Measurements from ENCODE around the gene KCP.

The KCP gene

DNA sequence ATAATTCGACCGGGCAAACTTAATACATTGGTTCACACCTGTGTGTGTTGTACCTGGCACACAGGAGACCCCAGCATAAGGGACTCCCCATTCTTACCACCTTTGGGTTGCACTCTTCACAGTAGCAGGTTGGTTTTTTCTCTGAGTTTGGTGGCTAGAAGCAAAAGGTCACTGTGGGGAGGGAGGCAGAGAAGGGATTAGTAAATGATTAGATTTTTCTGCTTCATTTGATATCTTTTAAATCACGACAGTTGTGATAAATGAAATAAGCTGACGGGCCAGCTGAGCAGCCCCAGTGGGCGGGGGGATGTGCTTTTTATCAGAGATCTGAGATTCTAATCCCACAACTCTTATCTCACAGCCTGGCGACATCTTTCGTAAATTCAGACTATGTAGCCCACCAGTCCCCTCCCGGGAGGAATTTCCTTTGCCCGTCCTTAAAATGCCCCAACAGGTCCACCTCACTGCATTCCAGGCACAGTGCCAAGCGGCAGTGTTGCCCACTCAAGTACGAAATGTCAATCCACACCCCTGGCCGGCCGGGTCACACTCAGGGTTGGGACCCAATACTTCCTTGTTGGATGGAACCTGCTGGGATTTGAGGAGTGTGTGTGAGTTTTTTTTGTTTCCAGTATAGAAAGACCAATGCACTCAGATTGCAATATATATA, 10.5 kb upstream of the KCP start:
- no peaks in the 10 kb centered on the region for H3K36me3 ChIP-seq (ENCODE audit: control insufficient read depth, insufficient read depth, low read length)
- H3K4me1 ChIP-seq (ENCODE audit: control insufficient read depth, insufficient read depth, low read length) = peaks cover 15% of the 10 kb centered on the region
- no peak overlapping the region for H3K4me3 ChIP-seq (ENCODE audit: insufficient read depth, low read depth, low read length)
- no peak overlapping the region for H3K27ac ChIP-seq (ENCODE audit: insufficient read depth, low read depth, low read length, poor library complexity, severe bottlenecking)
- no peaks in the 10 kb centered on the region for H3K9me3 ChIP-seq (ENCODE audit: control insufficient read depth, low read length)
- H3K27me3 ChIP-seq (ENCODE audit: control insufficient read depth, insufficient read depth, low read length, poor library complexity, severe bottlenecking) = peaks cover 8% of the 10 kb centered on the region
- 85% methylated on average over 13 of the region's 13 CpGs for WGBS, 2 experiments

DNA sequence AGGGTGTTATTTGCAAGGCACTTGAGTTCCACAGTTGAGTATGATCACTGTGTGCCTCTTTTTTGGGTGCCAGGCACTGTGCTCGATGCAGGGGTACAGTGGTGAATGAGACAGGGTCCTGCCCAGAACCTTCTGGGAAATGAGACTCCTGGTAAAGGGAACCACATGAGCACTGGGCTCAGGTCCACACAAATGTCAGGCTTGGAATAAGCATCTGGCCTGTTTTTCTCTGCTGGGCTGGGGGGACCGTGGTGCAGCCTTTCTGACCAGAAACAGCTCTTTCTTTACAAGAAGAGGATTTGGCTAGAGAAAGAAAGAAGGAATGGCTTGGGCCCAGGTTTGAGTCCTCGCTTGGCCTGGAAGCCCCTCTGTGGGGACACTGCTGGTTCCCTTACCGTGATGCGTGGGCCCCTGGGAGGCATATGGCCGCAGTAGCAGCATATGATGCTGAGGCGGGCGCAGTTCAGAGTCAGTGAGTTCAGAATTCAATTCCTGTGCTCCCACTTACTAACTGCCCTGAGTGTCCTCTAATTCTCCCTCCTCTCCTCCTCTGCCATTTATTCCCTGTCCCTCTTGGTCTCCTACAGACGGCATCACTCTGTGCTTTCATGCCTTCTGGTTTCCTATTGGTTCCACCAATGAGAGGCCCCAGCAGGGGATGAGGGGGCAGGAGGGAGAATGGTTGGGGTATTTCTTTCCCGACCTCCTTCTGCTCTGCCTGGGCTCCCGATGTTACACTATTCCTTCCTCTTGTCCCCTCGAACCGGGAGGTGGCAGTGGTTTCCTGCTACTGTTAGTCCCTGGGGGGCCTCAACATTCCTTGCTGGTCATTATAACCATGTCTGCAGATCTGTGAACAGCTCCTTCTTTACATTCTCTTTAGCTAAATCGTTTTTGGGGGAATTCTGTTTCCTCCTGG, 9.6 kb upstream of the KCP start:
- H3K9me3 ChIP-seq (ENCODE audit: control insufficient read depth, low read length) = no peaks in the 10 kb centered on the region
- no peaks in the 10 kb centered on the region for H3K36me3 ChIP-seq (ENCODE audit: control insufficient read depth, insufficient read depth, low read length)
- peaks cover 15% of the 10 kb centered on the region for H3K4me1 ChIP-seq (ENCODE audit: control insufficient read depth, insufficient read depth, low read length)
- peaks cover 17% of the 10 kb centered on the region for H3K27me3 ChIP-seq (ENCODE audit: control insufficient read depth, insufficient read depth, low read length, poor library complexity, severe bottlenecking)
- WGBS, 2 experiments = 53 to 56% methylated on average over 14 of the region's 14 CpGs
- H3K4me3 ChIP-seq (ENCODE audit: insufficient read depth, low read depth, low read length) = no peak overlapping the region
- no peak overlapping the region for H3K27ac ChIP-seq (ENCODE audit: insufficient read depth, low read depth, low read length, poor library complexity, severe bottlenecking)

DNA sequence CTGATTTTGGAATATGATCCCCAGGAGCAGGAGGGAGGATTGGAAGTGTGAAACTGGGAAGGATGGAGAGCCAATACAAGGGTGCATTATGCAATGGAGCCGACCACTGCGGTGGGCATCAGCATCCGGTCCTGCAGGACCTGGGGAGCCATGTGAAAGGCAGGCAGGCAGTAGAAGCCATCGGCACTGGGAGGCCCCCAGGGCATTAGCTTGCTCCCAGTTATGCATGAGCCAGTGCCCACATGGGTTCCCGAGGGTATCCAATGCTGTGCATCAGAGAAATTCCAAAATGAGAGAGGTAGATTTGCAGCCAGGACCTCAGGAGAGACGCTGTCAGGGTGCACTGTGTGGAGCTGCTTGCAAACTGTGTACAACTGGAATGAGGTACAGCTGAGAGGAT, 8.7 kb upstream of the KCP start:
- H3K4me1 ChIP-seq (ENCODE audit: control insufficient read depth, insufficient read depth, low read length) = peaks cover 15% of the 10 kb centered on the region
- WGBS, 2 experiments = 92 to 93% methylated on average over 6 of the region's 6 CpGs
- H3K27ac ChIP-seq (ENCODE audit: insufficient read depth, low read depth, low read length, poor library complexity, severe bottlenecking) = no peak overlapping the region
- H3K27me3 ChIP-seq (ENCODE audit: control insufficient read depth, insufficient read depth, low read length, poor library complexity, severe bottlenecking) = peaks cover 25% of the 10 kb centered on the region
- no peaks in the 10 kb centered on the region for H3K36me3 ChIP-seq (ENCODE audit: control insufficient read depth, insufficient read depth, low read length)
- no peak overlapping the region for H3K4me3 ChIP-seq (ENCODE audit: insufficient read depth, low read depth, low read length)
- no peaks in the 10 kb centered on the region for H3K9me3 ChIP-seq (ENCODE audit: control insufficient read depth, low read length)

DNA sequence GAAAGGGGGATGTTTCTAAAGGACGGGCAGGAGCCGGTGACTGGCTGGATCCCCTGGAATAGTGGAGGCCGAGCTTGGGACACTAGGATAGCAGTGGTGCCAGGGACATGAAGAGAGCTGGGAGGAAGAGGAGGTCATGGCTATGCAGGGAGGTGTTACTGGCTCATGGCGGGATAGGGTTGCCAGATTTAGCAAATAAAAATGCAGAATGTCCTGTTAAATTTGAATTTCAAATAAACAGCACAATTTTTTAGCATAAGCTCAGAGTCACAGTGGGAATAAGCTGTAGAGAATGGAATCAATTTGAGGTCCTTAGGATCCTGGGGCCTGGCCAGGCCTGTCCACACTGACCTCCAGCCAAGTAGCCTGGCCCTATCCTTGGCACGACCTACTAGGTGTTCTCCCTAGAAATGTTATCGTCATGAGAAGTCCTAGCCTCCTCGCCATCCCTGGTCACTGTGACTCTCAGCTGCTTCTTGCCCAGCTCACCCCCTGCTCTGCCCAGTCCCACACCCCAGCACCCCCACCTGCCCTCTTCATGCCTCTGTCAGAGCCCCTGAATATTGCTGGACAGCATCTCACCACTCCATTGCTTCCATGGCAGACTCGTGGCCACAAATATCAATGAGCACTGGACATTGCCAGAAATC, 7.6 kb upstream of the KCP start:
- Histone ChIP-seq H3K36me3 (ENCODE audit: control insufficient read depth, insufficient read depth, low read length) (no peaks in the 10 kb centered on the region), H3K27ac (ENCODE audit: insufficient read depth, low read depth, low read length, poor library complexity, severe bottlenecking) (no peak overlapping the region), H3K27me3 (ENCODE audit: control insufficient read depth, insufficient read depth, low read length, poor library complexity, severe bottlenecking) (peaks cover 31% of the 10 kb centered on the region), H3K4me3 (ENCODE audit: insufficient read depth, low read depth, low read length) (no peak overlapping the region), H3K9me3 (ENCODE audit: control insufficient read depth, low read length) (no peaks in the 10 kb centered on the region), H3K4me1 (ENCODE audit: control insufficient read depth, insufficient read depth, low read length) (peaks cover 15% of the 10 kb centered on the region)
- WGBS, 2 experiments = 91 to 95% methylated on average over 8 of the region's 8 CpGs

DNA sequence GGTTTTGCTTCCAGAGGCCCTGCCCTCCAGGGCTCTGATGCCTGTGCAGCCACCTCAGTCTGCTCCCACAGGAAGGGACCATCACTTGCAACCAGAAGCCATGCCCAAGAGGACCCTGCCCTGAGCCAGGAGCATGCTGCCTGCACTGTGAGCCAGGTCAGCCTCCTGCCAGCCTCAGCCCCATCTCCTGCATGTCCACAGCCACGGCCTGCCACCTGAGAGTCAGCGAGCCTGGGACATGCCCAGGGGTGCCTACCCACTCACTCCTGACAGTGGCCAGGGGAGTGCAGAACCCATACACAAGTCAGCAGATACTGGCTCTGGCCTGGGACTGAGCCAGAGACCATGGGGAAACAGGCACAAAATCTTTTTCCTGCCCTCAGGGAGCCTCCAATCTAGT, 6.6 kb upstream of the KCP start:
- Histone ChIP-seq H3K36me3 (ENCODE audit: control insufficient read depth, insufficient read depth, low read length) (no peaks in the 10 kb centered on the region), H3K4me3 (ENCODE audit: insufficient read depth, low read depth, low read length) (no peak overlapping the region), H3K27ac (ENCODE audit: insufficient read depth, low read depth, low read length, poor library complexity, severe bottlenecking) (no peak overlapping the region), H3K4me1 (ENCODE audit: control insufficient read depth, insufficient read depth, low read length) (peaks cover 15% of the 10 kb centered on the region), H3K9me3 (ENCODE audit: control insufficient read depth, low read length) (no peaks in the 10 kb centered on the region), H3K27me3 (ENCODE audit: control insufficient read depth, insufficient read depth, low read length, poor library complexity, severe bottlenecking) (peaks cover 31% of the 10 kb centered on the region)
- 88 to 98% methylated on average over 2 of the region's 2 CpGs for WGBS, 2 experiments

DNA sequence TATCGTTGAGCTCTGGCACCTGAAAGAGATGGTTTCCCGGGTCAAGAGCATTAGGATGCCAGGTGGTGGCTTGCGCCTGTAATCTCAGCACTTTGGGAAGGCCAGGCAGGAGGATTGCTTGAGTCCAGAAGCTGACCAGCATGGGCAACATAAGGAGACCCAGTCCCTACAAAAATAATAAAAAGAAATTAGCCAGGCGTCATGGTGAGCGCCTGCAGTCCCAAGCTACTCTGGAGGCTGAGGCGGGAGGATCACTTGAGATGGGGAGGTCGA, 6.1 kb upstream of the KCP start:
- Histone ChIP-seq H3K36me3 (ENCODE audit: control insufficient read depth, insufficient read depth, low read length) (no peaks in the 10 kb centered on the region), H3K27ac (ENCODE audit: insufficient read depth, low read depth, low read length, poor library complexity, severe bottlenecking) (no peak overlapping the region), H3K4me3 (ENCODE audit: insufficient read depth, low read depth, low read length) (no peak overlapping the region), H3K9me3 (ENCODE audit: control insufficient read depth, low read length) (no peaks in the 10 kb centered on the region), H3K4me1 (ENCODE audit: control insufficient read depth, insufficient read depth, low read length) (peaks cover 21% of the 10 kb centered on the region), H3K27me3 (ENCODE audit: control insufficient read depth, insufficient read depth, low read length, poor library complexity, severe bottlenecking) (peaks cover 31% of the 10 kb centered on the region)
- WGBS, 2 experiments = 89 to 92% methylated on average over 7 of the region's 7 CpGs

DNA sequence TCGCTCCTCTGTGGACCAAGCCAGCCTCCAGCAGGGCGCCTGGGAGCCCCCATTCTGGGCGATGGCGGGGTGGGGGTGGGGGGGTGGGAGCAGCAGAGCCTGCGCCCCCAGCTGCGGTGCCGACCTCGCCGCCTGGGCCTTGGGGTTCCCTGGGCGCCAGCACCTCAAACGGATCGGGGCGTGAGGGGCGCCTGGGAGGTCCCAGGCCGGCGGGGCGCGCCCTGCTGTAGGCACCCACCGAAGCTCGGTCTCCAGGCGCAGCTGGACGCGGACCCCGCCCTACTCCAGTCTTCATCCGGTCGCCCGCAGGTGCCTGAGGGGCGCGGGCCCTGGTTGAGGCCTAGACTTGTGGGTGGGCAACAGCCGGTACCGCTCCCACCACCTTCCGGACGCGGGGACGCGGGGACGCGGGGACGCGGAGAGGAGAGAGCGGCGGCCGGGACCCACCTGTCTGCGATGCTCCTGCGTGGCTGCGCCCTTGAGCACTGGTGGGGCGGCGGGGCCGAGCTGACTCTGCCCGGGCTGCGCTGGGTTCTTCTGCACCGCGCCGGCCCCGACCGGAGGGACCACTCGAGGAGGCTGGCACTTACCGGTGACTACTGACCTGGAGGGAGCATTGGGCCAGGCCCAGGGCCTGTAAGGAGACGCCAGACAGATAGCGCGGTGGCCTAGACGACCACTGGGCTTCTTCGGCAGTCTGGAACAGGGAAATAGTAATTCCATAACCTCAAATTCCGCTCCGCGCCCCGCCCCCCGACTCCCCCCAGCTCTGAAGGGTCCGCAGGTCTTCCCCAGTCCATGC, 5.5 kb upstream of the KCP start:
- H3K4me3 ChIP-seq (ENCODE audit: insufficient read depth, low read depth, low read length) = peak overlapping the region; percentile 4
- no peak overlapping the region for H3K27ac ChIP-seq (ENCODE audit: insufficient read depth, low read depth, low read length, poor library complexity, severe bottlenecking)
- H3K27me3 ChIP-seq (ENCODE audit: control insufficient read depth, insufficient read depth, low read length, poor library complexity, severe bottlenecking) = peaks cover 31% of the 10 kb centered on the region
- WGBS, 2 experiments = 70 to 80% methylated on average over 69 of the region's 69 CpGs
- peaks cover 24% of the 10 kb centered on the region for H3K4me1 ChIP-seq (ENCODE audit: control insufficient read depth, insufficient read depth, low read length)
- no peaks in the 10 kb centered on the region for H3K36me3 ChIP-seq (ENCODE audit: control insufficient read depth, insufficient read depth, low read length)
- H3K9me3 ChIP-seq (ENCODE audit: control insufficient read depth, low read length) = no peaks in the 10 kb centered on the region

DNA sequence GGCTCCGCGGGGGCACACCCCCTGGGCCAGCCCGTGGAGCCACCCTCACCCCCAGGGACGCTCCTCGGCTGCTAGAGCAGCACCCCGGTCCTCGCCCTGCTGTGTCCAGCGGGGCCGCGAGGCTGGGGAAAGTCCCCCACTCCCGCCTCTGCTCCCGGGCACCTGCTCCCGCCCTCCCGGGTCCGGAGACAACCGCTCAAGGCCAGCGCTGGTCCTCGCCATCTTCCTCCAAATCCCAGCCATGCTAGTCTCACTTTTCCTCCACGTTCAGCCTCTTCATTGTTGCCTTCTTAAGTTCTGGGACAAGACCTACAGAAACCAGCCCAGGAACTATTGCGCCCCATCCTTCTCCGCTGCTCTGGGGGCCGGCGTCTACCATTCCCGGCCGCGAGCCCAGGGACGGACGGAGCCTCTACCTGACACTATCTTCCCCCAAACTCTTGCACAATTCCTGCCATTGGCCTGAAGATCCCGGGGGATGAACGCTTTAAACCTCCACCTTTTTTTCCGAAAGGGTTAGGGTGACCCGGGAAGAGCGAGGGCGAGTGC, 4.8 kb upstream of the KCP start:
- no peak overlapping the region for H3K4me3 ChIP-seq (ENCODE audit: insufficient read depth, low read depth, low read length)
- H3K27ac ChIP-seq (ENCODE audit: insufficient read depth, low read depth, low read length, poor library complexity, severe bottlenecking) = no peak overlapping the region
- WGBS, 2 experiments = 62 to 65% methylated on average over 33 to 34 of the region's 34 CpGs

DNA sequence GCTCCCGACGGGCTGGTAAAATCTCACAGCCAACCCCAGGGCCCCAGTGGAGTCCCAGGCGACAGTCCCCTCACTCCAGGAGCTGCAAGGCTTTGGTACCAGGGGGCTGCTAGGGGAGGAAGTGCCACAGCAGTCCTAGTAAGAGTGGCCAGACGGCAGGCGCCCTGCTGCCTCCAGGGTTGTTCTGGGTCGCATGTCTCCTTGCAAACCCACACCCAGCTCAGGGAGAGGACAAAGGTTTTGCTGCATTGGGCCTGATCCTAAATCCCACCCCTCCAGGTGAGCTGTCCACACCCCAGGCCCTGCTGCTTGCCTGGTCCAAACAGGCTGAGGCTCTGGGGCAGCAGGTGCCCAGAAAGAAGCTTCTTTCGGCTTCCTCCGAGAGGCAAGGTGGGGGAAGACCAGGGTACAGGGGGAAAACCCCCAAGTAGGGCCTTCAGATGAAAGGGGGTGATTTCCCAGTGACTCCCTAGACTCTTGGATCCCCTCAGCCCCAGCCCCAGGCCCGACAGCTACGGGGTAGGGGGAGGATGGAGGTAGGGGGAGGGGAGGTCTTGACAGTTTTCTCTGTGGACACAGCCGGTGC, 4.2 kb upstream of the KCP start:
- Histone ChIP-seq H3K9me3 (ENCODE audit: control insufficient read depth, low read length) (no peaks in the 10 kb centered on the region), H3K36me3 (ENCODE audit: control insufficient read depth, insufficient read depth, low read length) (no peaks in the 10 kb centered on the region), H3K27me3 (ENCODE audit: control insufficient read depth, insufficient read depth, low read length, poor library complexity, severe bottlenecking) (peaks cover 44% of the 10 kb centered on the region), H3K4me3 (ENCODE audit: insufficient read depth, low read depth, low read length) (no peak overlapping the region), H3K4me1 (ENCODE audit: control insufficient read depth, insufficient read depth, low read length) (peaks cover 22% of the 10 kb centered on the region), H3K27ac (ENCODE audit: insufficient read depth, low read depth, low read length, poor library complexity, severe bottlenecking) (no peak overlapping the region)
- 62 to 69% methylated on average over 11 of the region's 11 CpGs for WGBS, 2 experiments

More for the DNA sequence above, 4.8 kb upstream of the KCP start:
- peaks cover 37% of the 10 kb centered on the region for H3K27me3 ChIP-seq (ENCODE audit: control insufficient read depth, insufficient read depth, low read length, poor library complexity, severe bottlenecking)
- no peaks in the 10 kb centered on the region for H3K36me3 ChIP-seq (ENCODE audit: control insufficient read depth, insufficient read depth, low read length)
- H3K4me1 ChIP-seq (ENCODE audit: control insufficient read depth, insufficient read depth, low read length) = peaks cover 21% of the 10 kb centered on the region
- H3K9me3 ChIP-seq (ENCODE audit: control insufficient read depth, low read length) = no peaks in the 10 kb centered on the region

Measured in ectodermal cell (in vitro differentiated cells).